Measurements from ENCODE around the gene XRCC3.

The XRCC3 gene

DNA sequence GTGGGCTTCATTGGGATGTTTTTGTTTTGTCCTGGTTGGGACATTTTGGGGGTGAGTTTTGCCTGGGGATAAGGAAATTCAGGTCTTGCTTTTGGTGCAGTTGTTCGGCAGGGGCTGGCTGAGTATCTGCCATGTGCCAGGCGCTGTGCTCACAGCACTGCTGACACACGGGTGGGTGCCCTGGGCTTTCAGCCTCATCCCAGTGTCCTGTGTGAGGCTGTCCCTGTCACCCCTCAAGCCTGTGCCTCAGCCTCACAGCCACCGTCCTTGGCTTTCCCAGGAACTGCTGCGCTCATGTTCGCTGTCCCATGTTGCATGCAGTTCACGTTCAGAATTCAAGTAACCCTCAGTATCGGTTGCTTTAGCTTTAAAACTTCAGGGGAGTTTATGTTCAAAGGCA is 24.9 kb downstream of the XRCC3 start:
- no peak for DNase-seq

DNA sequence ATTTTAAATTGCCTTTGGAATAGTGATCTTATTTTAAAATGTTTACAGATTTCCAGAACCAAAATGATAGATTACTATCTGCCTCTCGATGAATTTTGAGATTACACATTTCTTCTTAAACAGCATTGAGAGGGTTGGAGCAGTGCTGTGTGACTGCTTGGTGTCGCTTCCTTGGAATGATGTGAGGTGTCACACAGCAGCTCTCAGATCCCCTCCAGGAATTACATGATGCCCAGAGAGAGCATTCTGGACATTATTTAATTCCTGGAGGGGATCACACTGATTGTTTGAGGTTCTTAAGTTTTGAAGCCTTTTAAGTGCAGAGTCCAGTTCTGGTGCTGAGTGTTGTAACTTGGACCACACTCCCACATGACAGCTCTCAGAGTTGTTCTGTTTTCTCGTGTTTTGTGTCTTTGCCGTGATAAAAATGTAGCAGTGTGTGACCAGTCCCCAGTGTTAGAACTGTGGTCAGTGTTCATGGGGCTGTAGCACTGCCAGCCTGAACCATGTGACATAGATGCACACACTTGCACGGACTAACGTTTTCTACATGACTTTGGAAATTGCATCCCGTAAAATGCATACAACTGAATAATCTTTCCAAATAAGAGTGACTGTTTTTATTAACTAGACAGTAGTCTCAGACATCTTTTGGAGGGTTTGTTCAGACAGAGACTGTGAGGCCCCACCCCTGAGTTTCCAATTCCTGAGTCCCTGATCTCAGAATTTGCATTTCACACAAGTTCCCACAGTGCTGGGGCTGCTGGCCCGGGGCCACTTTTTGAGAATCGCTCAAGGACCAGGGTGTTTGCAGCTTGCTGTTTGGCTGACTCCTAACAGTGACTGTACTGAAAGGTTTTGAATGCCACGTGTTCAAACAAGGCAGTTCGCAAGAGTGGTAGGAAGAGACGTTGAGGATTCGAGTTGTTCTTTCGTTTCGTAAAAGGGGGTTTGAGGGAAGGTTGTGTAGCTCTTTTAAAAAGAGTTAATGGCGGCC is 26.0 kb downstream of the XRCC3 start:
- DNase-seq = no peak

DNA sequence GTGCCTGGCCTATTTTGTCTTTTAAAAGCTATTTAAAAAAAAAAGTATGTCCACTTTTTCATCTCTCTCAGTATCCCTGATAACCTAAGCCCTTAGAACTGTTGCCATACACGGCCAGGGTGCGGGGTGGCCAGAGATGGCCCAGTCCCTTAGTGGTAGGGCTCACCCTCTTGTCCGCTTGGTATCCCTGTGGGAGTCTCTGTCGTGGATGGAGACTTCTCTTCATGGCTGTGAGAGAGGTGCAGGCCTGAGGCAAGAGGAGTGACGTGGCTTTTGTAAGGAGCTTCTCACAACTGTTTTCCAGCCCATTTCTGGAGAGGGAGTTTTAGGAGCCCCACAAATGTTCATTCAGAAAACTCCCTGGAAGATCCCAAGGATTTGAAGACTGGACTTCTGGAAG is 26.8 kb downstream of the XRCC3 start:
- DNase-seq = no peak

DNA sequence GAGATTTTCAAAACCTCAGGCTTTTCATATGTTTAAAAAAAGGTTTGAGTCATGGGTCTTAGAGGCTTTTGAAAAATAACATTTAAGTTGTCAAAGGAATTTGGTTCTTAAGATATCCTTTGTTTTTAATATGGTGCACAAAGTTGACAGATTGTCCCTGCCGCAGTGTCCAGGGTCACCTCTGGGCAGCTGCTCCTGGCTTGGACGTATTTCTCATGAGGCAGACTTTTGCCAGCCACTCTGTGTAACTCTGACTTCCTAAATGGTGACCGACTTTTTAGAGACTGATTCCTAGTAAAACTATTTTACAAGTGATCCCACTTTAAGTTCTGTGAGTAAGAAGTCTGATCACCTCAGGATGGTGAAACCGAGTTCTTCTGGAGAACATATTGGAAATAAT is 27.5 kb downstream of the XRCC3 start:
- no peak for DNase-seq

DNA sequence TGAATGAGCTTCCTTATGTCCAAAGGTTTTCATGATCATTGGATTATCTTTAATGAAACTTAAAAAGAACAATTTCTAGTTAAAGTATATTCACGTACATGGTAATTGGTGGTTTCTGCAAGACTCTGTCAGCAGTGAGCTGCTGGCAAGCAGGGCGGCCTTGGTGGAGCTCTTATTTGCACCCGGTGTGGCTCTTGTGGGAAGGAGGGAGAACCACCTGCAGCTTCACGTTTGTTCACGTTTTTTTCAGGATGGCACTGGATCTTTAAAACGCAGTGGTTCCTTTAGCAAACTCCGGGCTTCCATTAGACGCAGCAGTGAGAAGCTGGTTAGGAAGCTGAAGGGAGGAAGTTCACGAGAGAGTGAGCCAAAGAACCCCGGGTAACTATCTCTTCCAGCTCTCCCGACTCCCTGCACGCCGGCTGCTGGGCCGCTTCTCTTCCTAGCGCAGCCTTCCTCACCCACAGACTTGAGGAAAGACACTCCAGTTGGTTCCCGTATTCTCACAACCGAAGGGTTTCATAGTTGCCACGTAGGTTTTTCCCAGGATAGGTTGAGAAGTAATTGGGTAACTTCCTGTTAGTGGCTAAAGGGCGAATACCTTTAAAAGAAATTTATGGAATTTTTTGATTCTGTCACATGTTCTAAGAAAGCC is 28.3 kb downstream of the XRCC3 start:
- no peak for DNase-seq

DNA sequence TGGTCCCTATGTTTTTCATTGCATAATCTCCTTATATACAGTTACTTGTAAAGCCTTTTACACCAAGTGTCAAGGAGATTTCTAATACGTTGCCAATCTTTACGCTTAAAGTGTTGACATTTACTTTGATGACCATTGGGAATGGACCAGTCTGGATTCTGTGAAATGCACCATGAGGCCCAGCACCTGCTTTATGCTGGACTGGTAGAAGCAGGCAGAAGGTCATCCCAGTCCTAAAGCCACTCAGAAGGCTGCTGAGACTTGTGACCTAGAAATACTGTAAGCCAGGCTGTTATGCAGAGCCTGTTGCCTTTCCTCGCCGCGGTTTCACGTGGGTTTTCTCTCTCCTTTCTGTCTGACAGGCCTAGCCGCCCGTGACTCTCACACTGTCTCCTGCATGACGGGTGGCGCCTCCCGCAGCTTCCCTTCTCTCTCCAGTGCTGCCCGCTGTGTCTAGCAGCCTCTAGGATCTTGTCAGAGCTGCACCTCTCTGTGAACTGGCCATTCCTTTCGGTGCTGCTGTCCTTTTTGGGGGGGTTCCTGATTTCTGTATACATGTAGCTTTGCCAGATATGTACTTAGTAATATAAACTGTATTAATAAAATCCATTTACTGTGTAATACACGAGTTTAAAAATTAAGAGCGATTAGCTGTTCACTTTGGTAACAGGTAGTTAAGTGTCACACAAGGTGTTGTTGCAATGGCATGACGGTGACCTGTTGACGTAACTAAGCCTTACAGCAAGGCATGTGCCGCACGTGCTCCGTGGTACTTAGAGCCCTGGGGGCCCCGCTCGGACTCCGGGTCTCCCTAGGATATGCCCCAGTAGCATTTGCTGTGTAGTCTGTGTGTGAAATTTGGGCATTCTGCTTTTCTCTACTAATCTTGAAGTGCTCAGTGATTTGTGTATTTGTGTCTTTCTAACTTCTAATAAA is 29.7 kb downstream of the XRCC3 start:
- DNase-seq = no peak

DNA sequence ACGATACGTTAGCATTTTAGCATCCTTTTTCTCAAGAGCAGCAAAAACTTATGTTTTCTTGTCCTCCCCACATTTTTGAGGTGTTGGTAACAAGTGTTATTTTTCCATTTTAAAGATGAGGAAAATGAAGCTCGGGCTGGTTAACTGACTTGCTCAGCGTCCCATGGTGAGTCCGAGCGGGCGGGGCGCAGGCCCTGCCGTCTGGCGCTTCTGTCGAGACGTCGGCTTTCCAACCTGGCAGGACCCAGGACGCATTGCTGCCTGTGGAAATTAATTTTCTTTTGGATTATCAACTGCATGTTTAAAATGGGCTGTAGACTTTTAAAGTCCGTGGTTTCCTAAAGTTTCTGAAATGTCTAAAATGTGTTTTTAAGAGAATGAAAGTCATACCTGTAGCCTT is 30.4 kb downstream of the XRCC3 start:
- no peak for DNase-seq

DNA sequence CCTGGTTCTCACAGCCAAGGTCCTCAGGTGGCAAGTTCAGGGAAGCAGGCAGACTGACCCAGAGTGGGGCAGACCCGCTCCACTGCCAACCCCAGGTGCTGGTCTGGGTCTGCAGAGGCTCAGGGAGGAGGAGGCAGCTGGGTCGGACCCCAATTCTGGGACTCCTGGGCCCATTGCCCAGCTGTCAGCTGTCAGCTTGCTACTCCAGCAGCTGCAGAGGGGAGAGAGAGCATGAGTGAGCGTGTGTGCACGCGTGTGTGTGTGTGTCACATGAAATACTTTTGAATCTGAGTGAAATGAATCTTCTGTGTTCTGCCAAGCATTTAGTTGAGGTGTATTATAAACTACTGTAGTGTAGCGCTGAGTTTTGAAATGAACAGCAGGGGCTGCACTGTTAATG is 30.8 kb downstream of the XRCC3 start:
- DNase-seq = no peak

DNA sequence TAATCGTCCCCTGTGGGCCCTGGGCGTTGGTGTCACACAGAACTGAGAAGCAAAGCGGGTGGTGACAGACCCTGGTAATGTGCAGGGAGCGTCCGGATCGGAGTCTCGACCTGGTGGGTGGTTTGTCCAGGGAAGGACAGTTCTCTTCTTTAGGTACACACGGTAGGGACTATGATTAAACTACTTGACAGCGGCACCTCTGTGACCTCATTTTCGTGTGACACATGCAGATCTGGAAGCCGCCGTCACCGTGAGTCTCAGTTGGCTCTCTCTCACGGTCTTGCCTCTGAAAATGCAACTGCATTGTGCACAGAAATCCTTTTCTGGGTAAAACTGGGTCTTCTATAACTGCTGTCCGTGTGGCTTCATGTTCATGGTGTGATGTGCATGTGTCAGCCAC is 32.1 kb downstream of the XRCC3 start:
- DNase-seq = no peak

DNA sequence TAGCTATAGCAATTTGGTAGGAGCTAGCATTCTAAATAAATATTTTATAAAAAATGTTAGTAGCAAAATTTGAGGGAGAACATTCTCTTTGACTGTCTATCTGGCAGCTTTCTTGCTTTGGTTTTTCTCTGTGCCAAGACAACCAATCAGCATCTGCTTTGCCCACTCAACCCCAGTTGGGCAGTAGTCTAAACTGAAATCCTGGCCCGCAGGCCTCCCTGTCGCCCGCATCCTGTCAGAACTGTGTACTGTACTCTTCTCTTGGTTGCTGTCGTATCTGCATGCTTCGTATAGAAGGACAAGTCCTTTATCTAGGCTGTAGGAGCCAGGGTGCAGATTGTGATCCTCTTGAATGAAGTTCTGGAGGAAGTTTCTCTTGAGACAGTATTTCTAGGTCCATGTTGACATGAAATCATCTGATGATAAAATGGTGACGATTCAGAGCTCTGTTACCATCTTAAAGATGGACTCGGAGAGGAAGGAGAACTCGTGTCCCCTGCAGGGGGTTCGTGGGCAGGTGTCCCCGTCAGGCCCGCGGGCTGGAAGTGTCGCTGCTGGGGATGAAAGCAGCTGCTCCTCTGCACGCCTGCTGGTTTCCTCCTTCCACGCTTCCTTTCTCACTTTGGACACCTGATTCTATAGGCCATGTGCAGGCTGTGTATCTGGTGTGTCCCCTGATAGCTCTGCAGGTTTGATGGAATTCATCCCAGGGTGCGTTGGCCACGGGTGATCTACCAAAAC is 34.6 kb downstream of the XRCC3 start:
- DNase-seq = no peak

DNA sequence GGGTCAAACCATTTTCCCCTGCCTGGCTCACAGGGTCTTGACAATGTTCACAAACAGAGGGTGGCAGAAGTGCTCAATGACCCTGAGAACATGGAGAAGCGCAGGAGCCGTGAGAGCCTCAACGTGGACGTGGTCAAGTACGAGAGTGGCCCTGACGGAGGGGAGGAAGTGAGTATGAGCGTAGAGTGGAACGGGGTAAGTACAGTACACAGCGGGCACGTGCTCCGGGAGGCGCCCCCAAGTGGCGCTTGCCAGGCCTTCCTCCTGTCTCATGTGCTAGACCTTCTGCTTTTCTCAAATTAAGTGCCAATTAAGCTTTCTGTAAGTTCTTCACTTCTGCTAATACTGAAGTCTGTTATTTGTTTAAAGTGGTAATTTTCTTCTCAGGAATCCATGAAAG is 35.9 kb downstream of the XRCC3 start:
- DNase-seq = peak; percentile 36

DNA sequence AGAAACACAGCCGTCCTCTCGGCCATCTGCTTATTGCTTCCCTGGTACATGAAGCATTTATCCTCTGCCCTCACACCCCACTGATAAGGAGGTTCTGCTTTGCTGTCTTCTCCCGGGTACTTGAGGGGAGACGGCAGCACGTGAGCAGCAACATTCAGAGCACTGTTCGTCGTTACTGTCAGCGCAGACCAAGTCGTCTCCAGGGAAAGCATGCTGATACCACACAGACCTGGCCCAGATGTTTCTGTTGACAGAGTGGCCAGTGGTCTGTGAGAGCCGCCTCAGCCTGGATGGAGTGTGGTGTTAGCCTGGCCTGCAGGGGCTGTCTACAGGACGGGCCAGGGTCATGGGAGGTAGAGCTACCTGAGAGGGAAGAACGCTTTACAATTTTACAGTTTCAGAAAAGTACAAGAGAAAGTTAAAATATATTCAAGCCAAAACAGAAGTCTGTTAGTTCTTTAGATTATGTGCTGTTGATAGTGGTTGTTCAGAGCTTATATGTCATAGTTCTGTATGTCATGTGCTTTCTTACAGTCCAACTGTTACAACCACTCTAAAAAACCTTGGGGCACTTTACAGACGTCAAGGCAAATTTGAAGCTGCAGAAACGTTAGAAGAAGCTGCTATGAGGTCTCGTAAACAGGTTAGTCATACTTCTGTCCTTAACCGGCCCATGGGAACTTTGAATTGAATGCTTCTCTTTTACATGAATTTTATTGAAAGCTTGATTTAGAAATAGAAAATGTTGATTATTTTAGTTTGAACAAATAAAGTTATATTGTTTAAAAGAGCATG is 38.2 kb downstream of the XRCC3 start:
- no peak for DNase-seq

DNA sequence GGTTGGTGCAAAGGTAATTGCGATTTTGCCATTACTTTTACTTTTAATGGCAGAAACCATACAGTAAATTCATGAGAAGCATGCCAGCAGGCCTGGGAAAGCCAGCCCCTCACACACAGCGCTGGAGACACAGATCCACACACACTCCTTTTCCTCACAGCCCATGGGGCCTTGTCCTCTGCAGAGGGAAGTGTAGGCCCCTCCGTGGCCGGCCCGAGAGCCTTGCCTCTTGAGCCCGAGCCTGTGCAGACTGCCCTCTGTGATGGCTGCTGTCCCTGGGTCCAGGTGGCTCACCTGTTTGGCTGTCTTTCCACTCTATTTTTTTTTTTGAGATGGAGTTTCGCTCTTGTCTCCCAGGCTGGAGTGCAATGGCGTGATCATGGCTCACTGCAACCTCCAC is 39.3 kb downstream of the XRCC3 start:
- no peak for DNase-seq

DNA sequence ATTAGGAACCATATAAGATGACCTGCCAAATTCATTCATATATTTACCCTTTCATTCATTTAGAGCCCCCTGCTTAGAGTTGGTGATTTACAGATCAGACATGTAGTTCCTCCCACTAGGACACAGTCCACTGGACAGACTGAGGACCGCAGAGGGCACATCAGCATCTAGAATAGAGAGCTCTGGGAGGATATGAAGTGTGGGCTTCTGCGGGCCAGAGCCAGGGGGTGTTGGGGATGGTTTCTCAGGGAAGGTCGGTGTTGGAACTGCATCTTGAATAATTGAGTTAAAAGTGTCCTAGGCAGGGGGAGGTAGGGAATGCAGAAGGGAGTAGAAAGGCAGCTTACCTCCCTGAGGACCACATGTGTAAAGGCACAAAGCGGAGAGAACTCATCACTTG is 43.3 kb downstream of the XRCC3 start:
- no peak for DNase-seq

DNA sequence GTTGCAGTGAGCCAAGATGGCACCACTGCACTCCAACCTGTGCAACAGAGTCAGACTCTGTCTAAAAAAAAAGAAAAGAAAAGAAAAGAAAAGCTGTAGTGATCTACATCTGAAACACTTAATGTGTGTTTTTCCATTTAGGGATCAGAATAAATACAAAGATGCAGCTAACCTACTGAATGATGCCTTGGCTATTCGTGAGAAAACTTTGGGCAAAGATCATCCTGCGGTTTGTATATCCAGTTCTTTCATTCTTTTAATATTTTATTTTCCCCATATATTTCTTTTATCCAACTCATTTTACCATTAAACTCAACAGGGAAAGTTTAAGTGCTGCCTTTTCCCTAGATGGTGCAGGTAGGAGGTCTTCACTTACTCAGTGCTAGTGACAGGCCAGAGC is 45.9 kb downstream of the XRCC3 start:
- DNase-seq = no peak

DNA sequence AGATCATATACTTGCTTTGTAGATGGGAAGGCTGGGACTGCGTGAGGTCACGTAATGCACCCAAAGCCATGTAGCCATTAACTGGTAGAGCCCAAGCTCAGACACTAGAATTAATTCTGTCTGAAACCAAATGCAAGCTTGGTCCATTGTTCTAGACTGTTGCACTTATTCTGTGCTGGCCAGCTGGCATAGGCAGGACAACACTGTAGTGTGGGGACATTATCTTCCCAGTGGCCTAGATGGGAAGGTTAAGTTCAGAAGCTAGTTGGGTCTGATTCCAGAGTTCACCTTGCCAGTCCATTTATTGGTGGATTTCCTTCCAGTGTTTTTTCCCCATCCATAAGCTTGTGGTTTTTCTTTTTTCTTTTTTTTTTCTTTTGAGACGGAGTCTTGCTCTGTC is 47.1 kb downstream of the XRCC3 start:
- DNase-seq = no peak

DNA sequence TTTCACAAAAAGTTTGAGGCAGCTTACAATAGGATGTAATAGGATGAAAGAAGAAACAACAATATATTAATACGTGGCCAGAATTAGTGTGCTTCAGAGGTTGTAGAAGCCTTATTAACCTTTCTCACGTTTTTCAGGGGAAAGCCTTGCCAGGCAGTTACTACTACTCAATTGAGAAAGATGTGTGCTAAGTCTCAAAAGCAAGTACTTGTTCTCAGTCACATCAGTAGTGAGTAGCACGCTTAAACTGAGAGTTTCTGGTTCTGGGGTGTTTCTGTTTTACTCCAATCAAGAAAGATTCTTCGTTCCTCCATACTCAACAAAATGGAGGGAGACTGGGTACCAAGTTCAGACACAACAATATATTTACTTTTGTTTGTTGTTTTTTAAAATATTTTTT is 47.6 kb downstream of the XRCC3 start:
- DNase-seq = no peak

DNA sequence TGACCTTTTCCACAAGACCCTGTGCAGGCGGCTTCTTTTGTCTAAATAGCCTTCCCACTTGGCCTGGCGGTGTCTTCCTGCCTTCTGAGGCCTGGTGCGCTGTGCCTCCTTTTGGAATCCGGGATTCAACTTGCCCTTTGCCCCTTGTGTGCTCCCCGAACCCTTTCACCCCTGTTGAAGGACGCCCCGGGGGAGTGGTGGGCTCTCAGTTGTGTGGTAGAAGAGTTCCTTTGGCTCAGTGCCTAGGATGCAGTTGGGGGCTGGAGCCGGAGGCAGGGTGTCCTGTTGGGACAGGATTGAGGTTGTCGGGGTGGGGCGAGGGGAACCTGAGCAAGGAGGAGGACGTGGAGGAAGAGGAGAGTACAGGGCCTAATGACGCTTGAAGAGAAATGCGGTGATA is 51.7 kb downstream of the XRCC3 start:
- DNase-seq = no peak

DNA sequence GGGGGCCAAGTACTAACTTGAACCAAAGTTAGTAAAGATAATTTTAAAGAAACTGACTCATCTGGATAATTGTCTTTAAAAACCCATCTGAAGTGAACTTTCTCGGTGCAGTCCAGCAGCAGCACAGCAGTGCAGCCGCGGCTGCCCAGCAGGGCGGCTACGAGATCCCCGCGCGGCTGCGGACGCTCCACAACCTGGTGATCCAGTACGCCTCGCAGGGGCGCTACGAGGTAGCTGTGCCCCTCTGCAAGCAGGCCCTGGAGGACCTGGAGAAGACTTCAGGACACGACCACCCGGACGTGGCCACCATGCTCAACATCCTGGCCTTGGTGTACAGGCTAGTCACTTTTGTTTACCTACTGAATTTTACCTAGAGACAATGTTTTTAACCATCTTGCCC is 52.7 kb downstream of the XRCC3 start:
- no peak for DNase-seq

DNA sequence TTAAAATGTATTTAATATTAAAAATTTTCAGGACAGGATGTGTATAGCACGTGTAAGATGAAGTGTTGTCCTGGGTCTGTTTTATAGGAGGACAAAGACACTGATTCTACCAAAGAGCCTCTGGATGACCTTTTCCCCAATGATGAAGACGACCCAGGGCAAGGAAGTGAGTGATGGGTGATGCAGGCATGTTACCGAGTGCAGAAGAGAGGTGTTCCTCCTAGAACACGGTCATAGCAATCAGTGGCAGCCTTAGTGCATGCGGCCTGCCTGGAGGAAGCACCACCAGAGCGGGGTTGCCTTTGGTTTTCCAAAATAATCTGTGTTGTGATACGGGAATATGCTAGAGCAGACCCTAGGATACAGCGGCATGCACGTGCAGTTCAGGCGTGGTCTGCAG is 53.2 kb downstream of the XRCC3 start:
- no peak for DNase-seq

DNA sequence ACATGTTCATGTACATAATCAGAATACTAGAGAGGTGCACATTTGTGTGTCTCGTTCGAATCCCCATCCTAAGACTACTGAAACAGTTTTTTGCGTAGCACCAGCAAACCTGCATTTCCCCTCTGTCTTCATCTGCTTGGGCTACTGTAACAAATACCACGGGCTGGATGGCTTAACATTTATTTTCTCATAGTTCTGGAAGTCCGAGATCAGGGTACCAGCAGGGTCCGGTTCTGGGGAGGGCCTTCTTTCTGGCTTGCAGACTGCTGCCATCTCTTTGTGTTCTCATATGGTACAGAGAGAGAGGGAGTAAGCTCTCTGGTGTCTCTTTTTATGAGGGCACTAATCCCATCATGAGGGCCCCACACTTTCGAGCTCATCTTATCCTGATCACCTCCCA is 55.6 kb downstream of the XRCC3 start:
- DNase-seq = no peak

DNA sequence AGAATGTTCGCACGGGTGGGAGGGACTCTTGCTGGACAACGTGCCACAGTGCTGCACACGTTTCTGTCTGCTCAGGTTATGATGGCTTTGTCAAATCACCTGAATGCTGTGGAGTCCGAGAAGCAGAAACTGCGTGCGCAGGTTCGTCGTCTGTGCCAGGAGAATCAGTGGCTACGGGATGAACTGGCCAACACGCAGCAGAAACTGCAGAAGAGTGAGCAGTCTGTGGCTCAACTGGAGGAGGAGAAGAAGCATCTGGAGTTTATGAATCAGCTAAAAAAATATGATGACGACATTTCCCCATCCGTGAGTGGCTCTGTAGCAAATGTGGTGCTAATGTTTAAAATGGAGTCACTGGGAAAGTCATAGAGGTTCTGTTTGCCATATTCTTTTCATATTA is 57.8 kb downstream of the XRCC3 start:
- DNase-seq = no peak
